Gastroesophageal sphincter (tissue), 3 donors: ENCODE data around the gene PTGES3L.

Experiments
- EP300 ChIP-seq: sonication (generic); formaldehyde crosslinking; IDR thresholded peaks from one replicate; pipeline ENCODE4 v1.6.1; 2017; ENCODE audit warnings: antibody characterized with exemption, mild to moderate bottlenecking
- POLR2A ChIP-seq, 2 donors: fragments of 450-650 bp; IDR thresholded peaks; one replicate each; pipeline ENCODE4 v1.6.1; 2017; ENCODE audit warnings: antibody characterized with exemption in 2 of 2, mild to moderate bottlenecking in 2 of 2, moderate library complexity in 1 of 2
- POLR2AphosphoS5 ChIP-seq: sonication (generic); formaldehyde crosslinking; IDR thresholded peaks from one replicate; pipeline ENCODE4 v1.6.1; 2017; ENCODE audit warnings: antibody characterized with exemption
- TF ChIP-seq, protein P1 (sequence below), 4 experiments: fragments of 200-600 bp in 2 of 4; fragments of 450-650 bp in 2 of 4; sonication (generic) in 1 of 4; IDR thresholded peaks; one replicate each; pipeline ENCODE4 v1.5.1; 2017 to 2019; ENCODE audit warnings: antibody characterized with exemption in 4 of 4, mild to moderate bottlenecking in 2 of 4, moderate library complexity in 2 of 4

DNA sequence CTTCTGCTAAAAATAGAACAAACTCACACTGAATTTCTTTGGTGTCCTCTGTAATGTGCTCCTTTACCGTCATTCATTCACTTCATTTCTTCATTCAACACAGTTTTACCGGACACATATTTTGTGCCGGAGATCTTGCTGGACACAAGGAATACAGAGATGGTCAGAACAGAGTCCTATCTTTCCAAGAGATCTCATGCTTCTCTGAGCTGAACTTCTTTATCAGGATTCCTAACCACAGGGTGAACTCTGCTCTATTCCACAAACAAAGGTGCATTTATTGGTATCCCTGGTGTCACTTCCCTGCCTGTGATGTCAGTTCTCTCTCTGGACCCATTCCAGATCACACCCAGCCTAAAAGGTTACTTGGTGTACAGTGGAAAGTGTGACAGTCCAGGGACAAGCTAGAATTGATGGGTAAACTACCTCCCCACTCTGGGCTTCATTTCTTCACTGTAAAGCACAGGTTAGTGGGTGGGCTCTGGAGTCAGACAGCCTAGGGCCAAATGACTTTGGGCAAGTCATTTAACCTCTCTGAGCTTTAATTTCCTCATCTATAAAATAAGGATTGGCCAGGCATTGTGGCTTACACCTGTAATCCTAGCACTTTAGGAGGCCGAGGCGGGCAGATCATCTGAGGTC lies 30.9 kb upstream of the PTGES3L start:
- TF ChIP-seq, protein P1, sequence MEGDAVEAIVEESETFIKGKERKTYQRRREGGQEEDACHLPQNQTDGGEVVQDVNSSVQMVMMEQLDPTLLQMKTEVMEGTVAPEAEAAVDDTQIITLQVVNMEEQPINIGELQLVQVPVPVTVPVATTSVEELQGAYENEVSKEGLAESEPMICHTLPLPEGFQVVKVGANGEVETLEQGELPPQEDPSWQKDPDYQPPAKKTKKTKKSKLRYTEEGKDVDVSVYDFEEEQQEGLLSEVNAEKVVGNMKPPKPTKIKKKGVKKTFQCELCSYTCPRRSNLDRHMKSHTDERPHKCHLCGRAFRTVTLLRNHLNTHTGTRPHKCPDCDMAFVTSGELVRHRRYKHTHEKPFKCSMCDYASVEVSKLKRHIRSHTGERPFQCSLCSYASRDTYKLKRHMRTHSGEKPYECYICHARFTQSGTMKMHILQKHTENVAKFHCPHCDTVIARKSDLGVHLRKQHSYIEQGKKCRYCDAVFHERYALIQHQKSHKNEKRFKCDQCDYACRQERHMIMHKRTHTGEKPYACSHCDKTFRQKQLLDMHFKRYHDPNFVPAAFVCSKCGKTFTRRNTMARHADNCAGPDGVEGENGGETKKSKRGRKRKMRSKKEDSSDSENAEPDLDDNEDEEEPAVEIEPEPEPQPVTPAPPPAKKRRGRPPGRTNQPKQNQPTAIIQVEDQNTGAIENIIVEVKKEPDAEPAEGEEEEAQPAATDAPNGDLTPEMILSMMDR (IDR thresholded peaks at IDR 0.05), result no peak
- no peak for TF ChIP-seq POLR2AphosphoS5
- TF ChIP-seq POLR2A (IDR thresholded peaks at IDR 0.05), result no peak
- no peak for TF ChIP-seq EP300
